Mesenchymal stem cell (in vitro differentiated cells and primary cell): ENCODE results near the gene C20orf204.

Source experiments
- DNase-seq: peaks from one replicate; pipeline ENCODE4 v3.0.0-alpha.2; 2013
- H2AFZ ChIP-seq: one replicate; pipeline ENCODE4 v1.6.1; 2013; ENCODE audit warnings: low read depth, mild to moderate bottlenecking, control low read depth, inconsistent platforms, low read length, moderate library complexity
- H2AK5ac ChIP-seq: 2 replicates; pipeline ENCODE4 v1.6.1; 2013; ENCODE audit warnings: low read length, moderate library complexity, mild to moderate bottlenecking, inconsistent platforms; ENCODE audit not compliant: severe bottlenecking
- H2BK120ac ChIP-seq: one replicate; pipeline ENCODE4 v1.6.1; 2013; ENCODE audit warnings: low read depth, mild to moderate bottlenecking, inconsistent platforms, low read length, moderate library complexity
- H2BK12ac ChIP-seq, 2 experiments: one replicate each; pipeline ENCODE4 v1.6.1; 2013; ENCODE audit warnings: inconsistent platforms in 2 of 2, low read length in 2 of 2, mild to moderate bottlenecking in 2 of 2, moderate library complexity in 2 of 2, control low read depth in 1 of 2
- H2BK15ac ChIP-seq: one replicate; pipeline ENCODE4 v1.6.1; 2013; ENCODE audit warnings: mild to moderate bottlenecking, low read depth, inconsistent platforms; ENCODE audit not compliant: poor library complexity, severe bottlenecking
- H2BK5ac ChIP-seq: 2 replicates; pipeline ENCODE4 v1.6.1; 2013; ENCODE audit warnings: low read depth, mild to moderate bottlenecking, low read length, control low read depth, inconsistent platforms; ENCODE audit not compliant: poor library complexity, severe bottlenecking
- H3K14ac ChIP-seq, 2 experiments: one replicate each; pipeline ENCODE4 v1.6.1; 2013; ENCODE audit warnings: inconsistent platforms in 2 of 2, low read length in 2 of 2, control low read depth in 1 of 2, mild to moderate bottlenecking in 1 of 2, moderate library complexity in 1 of 2
- H3K18ac ChIP-seq, 2 experiments: one replicate each; pipeline ENCODE4 v1.6.1; 2013; ENCODE audit warnings: inconsistent platforms in 2 of 2, low read length in 2 of 2, control low read depth in 1 of 2, low read depth in 1 of 2, mild to moderate bottlenecking in 1 of 2
- H3K23ac ChIP-seq, 2 experiments: one replicate each; pipeline ENCODE4 v1.6.1; 2013; ENCODE audit warnings: inconsistent platforms in 2 of 2, low read length in 2 of 2, mild to moderate bottlenecking in 2 of 2, moderate library complexity in 2 of 2, control low read depth in 1 of 2
- H3K27ac ChIP-seq: 2 replicates; pipeline ENCODE4 v1.5.1; 2013; ENCODE audit warnings: mild to moderate bottlenecking, moderate library complexity, low read length, control low read depth, inconsistent platforms; ENCODE audit not compliant: poor library complexity, severe bottlenecking
- H3K27me3 ChIP-seq, 2 experiments: 2 replicates each; pipeline versions ENCODE4 v1.6.1 to v1.7.0; 2013; ENCODE audit warnings: low read length in 2 of 2, mild to moderate bottlenecking in 2 of 2, moderate library complexity in 2 of 2, control low read depth in 1 of 2, inconsistent platforms in 1 of 2; ENCODE audit not compliant: control insufficient read depth in 1 of 2, insufficient read depth in 1 of 2
- H3K36me3 ChIP-seq, 2 experiments: 2 replicates each; pipeline versions ENCODE4 v1.6.1 to v1.7.0; 2013; ENCODE audit warnings: low read length in 2 of 2, control low read depth in 1 of 2, inconsistent platforms in 1 of 2, low read depth in 1 of 2, mild to moderate bottlenecking in 1 of 2; ENCODE audit not compliant: insufficient read depth in 2 of 2, control insufficient read depth in 1 of 2
- H3K4ac ChIP-seq, 2 experiments: one replicate each; pipeline ENCODE4 v1.6.1; 2013; ENCODE audit warnings: inconsistent platforms in 2 of 2, low read length in 2 of 2, mild to moderate bottlenecking in 2 of 2, moderate library complexity in 2 of 2, control low read depth in 1 of 2, low read depth in 1 of 2
- H3K4me1 ChIP-seq: 2 replicates; pipeline ENCODE4 v1.6.1; 2013; ENCODE audit warnings: low read depth, low read length, control low read depth; ENCODE audit not compliant: control insufficient read depth, insufficient read depth
- H3K4me2 ChIP-seq: 2 replicates; pipeline ENCODE4 v1.6.1; 2013; ENCODE audit warnings: low read length, mild to moderate bottlenecking, inconsistent platforms; ENCODE audit not compliant: poor library complexity, severe bottlenecking
- H3K4me3 ChIP-seq, 2 experiments: 2 replicates each; pipeline versions ENCODE4 v1.5.1 to v1.7.0; 2013; ENCODE audit warnings: low read length in 2 of 2, mild to moderate bottlenecking in 2 of 2, control low read depth in 1 of 2, low read depth in 1 of 2; ENCODE audit not compliant: insufficient read depth in 1 of 2
- H3K79me1 ChIP-seq: replicated peaks from 2 replicates; pipeline ENCODE4 v1.6.1; 2013; ENCODE audit warnings: mild to moderate bottlenecking, control low read depth, low read length, inconsistent platforms; ENCODE audit not compliant: poor library complexity, severe bottlenecking
- H3K9ac ChIP-seq: 2 replicates; pipeline ENCODE4 v1.7.0; 2013; ENCODE audit warnings: mild to moderate bottlenecking, low read length, moderate library complexity
- H3K9me3 ChIP-seq: 2 replicates; pipeline ENCODE4 v1.7.0; 2013; ENCODE audit warnings: mild to moderate bottlenecking, low read length; ENCODE audit not compliant: control insufficient read depth
- H4K8ac ChIP-seq: one replicate; pipeline ENCODE4 v1.6.1; 2013; ENCODE audit warnings: inconsistent platforms, mild to moderate bottlenecking, low read length, moderate library complexity
- H4K91ac ChIP-seq: one replicate; pipeline ENCODE4 v1.6.1; 2013; ENCODE audit warnings: mild to moderate bottlenecking, low read length, inconsistent platforms
- WGBS: methylation state at CpG from one replicate; pipeline ENCODE4 v1.1.7; 2013; ENCODE audit warnings: mixed read lengths; 5-methylcytosine and 5-hydroxymethylcytosine counted together

The C20orf204 gene

GRCh38 chr20:64056889-64057627, 21.1 kb downstream of the C20orf204 start:
- 80% methylated on average over 38 of the region's 39 CpGs for WGBS
- no peak overlapping the region for H3K27ac ChIP-seq
- H3K23ac ChIP-seq, result no peak overlapping the region
- no peak overlapping the region for H3K4ac ChIP-seq
- DNase-seq, result no peak
- H3K27me3 ChIP-seq, result peaks cover 7 to 64% of the 10 kb centered on the region in 2 experiments
- no peak overlapping the region for H2AFZ ChIP-seq
- no peaks in the 10 kb centered on the region for H3K36me3 ChIP-seq
- H3K18ac ChIP-seq, result peak overlapping the region; percentile 15 to 38
- H4K8ac ChIP-seq, result peak overlapping the region; percentile 69
- no peak overlapping the region for H3K9ac ChIP-seq
- peak overlapping the region; percentile 55 for H2BK15ac ChIP-seq
- no peak overlapping the region for H3K14ac ChIP-seq
- no peaks in the 10 kb centered on the region for H3K79me1 ChIP-seq
- no peak overlapping the region for H3K4me2 ChIP-seq
- H4K91ac ChIP-seq, result peak overlapping the region; percentile 44
- peaks cover 47% of the 10 kb centered on the region for H3K4me1 ChIP-seq
- no peak overlapping the region for H2BK120ac ChIP-seq
- H2AK5ac ChIP-seq, result no peak overlapping the region
- H3K4me3 ChIP-seq, result no peak overlapping the region
- H2BK12ac ChIP-seq, result peak overlapping the region; percentile 37 to 62
- H3K9me3 ChIP-seq, result no peaks in the 10 kb centered on the region
- H2BK5ac ChIP-seq, result no peak overlapping the region

GRCh38 chr20:64057628-64058498, 21.9 kb downstream of the C20orf204 start:
- peak; percentile 56 for DNase-seq
- peaks cover 5 to 56% of the 10 kb centered on the region in 2 experiments for H3K27me3 ChIP-seq
- no peaks in the 10 kb centered on the region for H3K9me3 ChIP-seq
- no peaks in the 10 kb centered on the region for H3K79me1 ChIP-seq
- no peak overlapping the region for H3K4me3 ChIP-seq
- no peak overlapping the region for H2BK15ac ChIP-seq
- no peak overlapping the region for H3K23ac ChIP-seq
- H2BK120ac ChIP-seq, result no peak overlapping the region
- H2AK5ac ChIP-seq, result peak overlapping the region; percentile 79
- peak overlapping the region; percentile 78 for H4K8ac ChIP-seq
- no peak overlapping the region for H3K4me2 ChIP-seq
- H4K91ac ChIP-seq, result peak overlapping the region; percentile 9
- H3K14ac ChIP-seq, result no peak overlapping the region
- no peak overlapping the region for H2AFZ ChIP-seq
- WGBS, result 31% methylated on average over 28 of the region's 33 CpGs
- H3K27ac ChIP-seq, result peak overlapping the region; percentile 37
- peaks cover 54% of the 10 kb centered on the region for H3K4me1 ChIP-seq
- H3K36me3 ChIP-seq, result no peaks in the 10 kb centered on the region
- no peak overlapping the region for H2BK5ac ChIP-seq
- no peak overlapping the region for H3K18ac ChIP-seq
- H3K9ac ChIP-seq, result no peak overlapping the region
- H2BK12ac ChIP-seq, result peak overlapping the region; percentile 59 to 62
- no peak overlapping the region for H3K4ac ChIP-seq

DNA sequence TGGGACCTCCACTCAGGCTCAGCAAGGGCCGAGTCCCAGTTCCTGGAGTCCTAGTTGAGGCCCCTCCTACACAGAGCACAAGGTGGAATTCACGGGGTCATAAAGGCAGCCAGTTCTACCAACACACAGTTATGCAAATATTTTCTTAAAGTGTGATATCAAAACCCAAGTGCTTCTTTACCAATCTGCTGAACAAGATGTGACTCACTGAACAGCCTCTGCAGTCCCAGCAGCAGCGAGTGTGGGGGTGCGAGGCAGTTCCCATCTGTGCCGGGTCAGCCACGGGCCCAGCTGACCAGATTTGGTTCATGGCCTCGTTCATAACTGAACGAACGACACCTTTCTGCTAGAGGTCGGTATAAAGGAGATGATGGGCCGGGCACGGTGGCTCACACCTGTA, 22.6 kb downstream of the C20orf204 start:
- Histone ChIP-seq H3K4me2 (no peak overlapping the region), H3K27me3 (peaks cover under 1 to 50% of the 10 kb centered on the region in 2 experiments), H4K8ac (no peak overlapping the region), H2BK5ac (no peak overlapping the region), H3K9me3 (no peaks in the 10 kb centered on the region), H2AFZ (no peak overlapping the region), H2BK120ac (no peak overlapping the region), H3K79me1 (peaks cover 3% of the 10 kb centered on the region), H3K23ac (no peak overlapping the region), H2BK15ac (no peak overlapping the region), H3K18ac (no peak overlapping the region), H3K9ac (no peak overlapping the region), H3K4me3 (no peak overlapping the region), H3K4ac (no peak overlapping the region), H2BK12ac (no peak overlapping the region), H3K14ac (no peak overlapping the region), H3K27ac (peak overlapping the region; percentile 37), H3K36me3 (no peaks in the 10 kb centered on the region), H3K4me1 (peaks cover 52% of the 10 kb centered on the region), H2AK5ac (no peak overlapping the region), H4K91ac (no peak overlapping the region)
- no peak for DNase-seq
- WGBS, result 86% methylated on average over 12 of the region's 12 CpGs

- Histone ChIP-seq H3K27me3 (peaks cover 0 to 17% of the 10 kb centered on the region in 2 experiments), H2BK12ac (no peak overlapping the region), H3K14ac (no peak overlapping the region), H3K27ac (no peak overlapping the region), H3K4me1 (peaks cover 53% of the 10 kb centered on the region), H3K4me2 (peak overlapping the region; percentile 74), H4K8ac (peak overlapping the region; percentile 99), H2BK5ac (no peak overlapping the region), H2AK5ac (peak overlapping the region; percentile 65), H2AFZ (peak overlapping the region; percentile 19), H3K23ac (no peak overlapping the region), H3K4me3 (peak overlapping the region; percentile 54 to 91), H3K9ac (peak overlapping the region; percentile 93), H2BK120ac (no peak overlapping the region), H2BK15ac (no peak overlapping the region), H3K9me3 (no peaks in the 10 kb centered on the region), H4K91ac (peak overlapping the region; percentile 87), H3K36me3 (peaks cover 0 to 5% of the 10 kb centered on the region in 2 experiments), H3K4ac (peak overlapping the region; percentile 76 to 88), H3K18ac (peak overlapping the region; percentile 89 to 90), H3K79me1 (peaks cover 11% of the 10 kb centered on the region)
- WGBS, result 67% methylated on average over 5 of the region's 5 CpGs
- DNase-seq, result no peak
Observed at GRCh38 chr20:64062276-64062595, 26.3 kb downstream of the C20orf204 start.
